IPS-NIHi11 (cell line): ENCODE measurements around the gene FASLG.

Experiments
- DNase-seq: peaks from one replicate; pipeline ENCODE4 v3.0.0; 2012; ENCODE audit warnings: mixed read lengths, low spot score

Gene FASLG

DNA sequence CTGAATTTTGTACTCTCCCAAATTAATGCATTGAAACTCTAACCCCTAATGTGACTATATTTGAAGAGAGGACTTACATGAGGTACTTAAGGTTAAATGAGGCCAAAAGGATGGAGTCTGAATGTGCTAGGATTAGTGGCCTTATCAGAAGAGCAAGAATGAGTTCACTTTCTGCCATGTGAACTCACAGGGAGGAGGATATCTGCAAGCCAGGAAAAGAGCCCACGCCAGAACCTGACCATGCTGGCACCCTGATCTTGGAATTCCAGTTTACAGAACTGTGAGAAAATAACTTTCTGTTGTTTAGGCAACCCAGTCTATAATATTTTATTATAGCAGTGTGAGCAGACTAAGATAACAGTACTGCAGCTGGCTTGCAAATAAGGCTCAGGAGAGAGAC lies 12.2 kb upstream of the FASLG start:
- DNase-seq = no peak

DNA sequence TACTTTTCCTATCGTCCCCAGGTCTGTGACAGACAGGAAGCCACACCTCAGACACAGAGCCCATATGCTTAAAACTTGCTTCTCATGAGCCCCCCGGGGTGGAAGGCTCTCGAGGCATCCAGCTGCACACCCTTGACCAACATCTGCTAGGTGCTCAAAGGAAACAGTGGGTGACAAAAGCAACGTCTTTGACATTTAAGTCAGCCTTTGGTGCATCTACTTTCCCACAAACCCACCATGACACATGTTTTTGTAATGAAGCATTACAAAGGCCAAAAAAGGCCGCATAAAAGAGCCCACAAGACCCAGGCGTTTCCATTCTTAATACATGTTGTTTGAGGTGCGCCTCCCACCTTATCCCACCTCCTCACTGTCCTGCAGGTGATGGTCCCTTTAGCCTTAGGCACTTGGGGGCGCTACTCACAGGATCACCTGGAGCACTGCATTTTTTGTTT lies 11.8 kb upstream of the FASLG start:
- no peak for DNase-seq

DNA sequence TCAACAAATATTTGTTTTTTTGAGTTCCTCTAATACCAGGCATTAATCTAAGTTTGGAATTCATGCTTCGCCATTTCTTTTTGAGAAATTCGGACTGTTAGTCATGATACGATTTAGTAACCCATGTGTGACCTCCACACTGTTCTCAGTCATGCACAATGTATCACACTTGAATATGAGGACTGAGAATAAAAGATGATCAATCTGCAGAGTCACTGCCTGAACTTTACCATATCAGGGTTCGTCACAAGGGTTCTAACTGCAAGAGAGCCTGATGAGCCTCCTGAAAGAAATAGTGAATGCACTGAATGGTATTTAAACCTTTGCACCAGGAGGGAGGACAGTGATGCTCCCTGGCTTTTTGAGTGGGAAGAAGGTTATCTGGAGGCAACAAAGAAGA lies 10.9 kb upstream of the FASLG start:
- no peak for DNase-seq

DNA sequence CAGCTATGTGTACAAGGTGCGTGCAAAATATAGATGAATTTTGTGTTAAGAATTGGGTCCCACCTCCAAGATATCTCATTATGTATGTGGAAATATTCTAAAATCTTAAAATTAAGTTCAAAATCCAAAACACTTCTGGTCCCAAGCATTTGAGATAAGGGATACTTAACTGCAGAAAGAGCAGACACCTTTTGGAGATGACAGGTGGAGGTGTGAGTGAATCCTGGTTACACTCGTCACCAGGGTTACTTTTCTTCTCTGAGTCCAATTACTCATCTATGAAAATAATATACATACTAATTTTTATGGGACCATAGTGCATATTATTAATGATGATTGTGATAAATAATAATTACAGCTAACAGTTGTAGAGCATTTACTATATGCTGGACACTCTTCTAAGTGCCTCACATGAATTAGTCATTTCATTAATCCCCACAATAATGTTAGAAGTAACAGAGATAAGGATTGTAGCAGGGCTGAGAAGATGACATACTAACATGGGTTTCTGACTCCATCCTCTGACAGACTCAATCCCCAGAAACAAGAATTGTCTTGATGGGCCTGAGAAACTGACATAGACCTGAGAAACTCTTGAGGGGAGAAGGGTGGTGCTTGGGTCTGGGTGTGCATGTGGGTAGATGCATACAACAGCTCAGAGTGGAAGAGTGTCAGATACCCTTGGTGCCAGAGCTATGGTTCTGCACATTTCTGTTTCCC lies 8.3 kb upstream of the FASLG start:
- DNase-seq = no peak

DNA sequence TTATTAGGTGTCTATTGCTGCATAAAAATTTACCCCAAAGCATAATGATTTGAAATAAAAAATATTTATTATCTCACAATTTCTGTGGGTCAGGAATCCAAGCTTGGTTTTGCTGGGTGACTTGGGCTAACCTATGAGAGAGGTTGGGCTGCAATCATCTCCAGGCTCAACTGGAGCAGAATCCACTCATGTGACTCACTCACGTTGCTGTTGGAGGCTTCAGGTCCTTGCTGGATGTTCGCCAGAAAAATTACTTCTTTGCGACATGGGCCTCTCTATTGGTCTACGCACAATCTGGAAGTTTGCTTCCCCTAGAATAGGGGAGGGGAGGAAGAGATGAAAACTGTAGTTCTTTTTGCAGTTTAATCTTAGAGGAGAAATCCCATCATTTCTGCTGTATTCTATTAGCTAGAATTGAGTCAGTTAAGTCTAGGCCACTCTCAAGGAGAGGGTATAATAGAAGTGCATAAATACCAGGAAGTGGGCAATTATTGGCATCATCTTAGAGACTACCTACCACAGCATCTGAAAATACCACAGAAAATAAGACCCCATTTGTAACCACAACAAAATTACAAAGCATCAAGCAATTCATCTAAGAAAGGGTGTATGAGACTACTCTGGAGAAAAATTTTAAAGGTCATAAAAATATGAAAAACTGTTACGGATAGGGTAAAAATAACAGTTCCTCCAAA lies 5.7 kb upstream of the FASLG start:
- no peak for DNase-seq

DNA sequence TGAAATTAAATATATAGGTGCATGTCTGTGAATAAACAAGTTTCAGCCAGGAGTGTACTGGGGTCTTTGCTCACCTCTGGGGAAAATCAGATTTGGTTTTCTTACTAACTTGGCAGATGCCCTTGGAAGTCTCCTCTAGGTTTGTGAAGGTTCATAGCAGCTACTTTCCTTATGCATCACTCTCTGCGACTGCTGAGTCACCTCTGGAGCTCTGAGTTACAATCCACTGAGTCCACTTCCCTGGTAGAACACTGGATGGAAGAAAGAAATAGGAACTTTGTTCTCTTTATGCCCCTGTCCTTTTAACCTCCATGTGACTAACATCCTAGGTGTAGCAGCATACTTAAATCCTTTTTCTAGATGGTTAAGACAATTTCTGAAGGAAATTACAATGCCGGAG lies 4.4 kb upstream of the FASLG start:
- no peak for DNase-seq

DNA sequence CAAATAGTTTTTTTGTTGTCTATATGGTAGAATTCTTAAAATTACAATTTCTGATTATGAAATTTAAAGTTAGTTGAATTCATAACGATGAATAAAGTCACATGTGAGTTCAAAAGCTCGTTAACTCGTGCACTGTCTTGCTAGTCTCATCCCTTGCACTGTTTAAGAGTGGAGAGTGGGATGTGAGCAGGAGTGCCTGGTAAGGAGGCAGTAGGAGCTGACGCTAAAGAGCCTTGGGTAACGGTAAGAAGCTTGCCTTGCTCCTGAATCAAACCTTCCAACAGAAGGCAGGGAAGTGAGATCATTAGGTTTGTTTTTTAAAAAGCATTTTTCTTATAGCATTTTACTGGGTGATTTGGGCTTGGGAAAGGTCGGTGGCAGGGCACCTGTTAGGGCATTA lies 2.3 kb upstream of the FASLG start:
- DNase-seq = no peak

DNA sequence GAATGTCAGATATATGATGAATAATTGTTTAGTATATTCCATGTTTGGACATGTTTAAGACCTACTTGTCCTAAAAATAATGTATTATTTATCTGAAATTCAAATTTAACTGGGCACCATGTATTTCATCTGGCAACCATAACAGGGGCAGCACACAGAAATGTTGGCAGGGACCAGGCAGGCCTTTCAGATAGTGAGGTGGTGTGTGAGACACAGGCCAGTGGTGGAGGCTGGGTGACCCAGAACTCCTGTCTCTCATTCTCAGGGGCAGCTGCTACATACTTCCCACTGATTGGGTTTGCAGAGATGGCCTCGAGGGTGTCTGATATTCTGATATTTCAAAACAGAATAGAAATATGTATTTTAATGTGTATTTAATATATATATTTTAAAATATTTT lies 1.3 kb upstream of the FASLG start:
- no peak for DNase-seq

DNA sequence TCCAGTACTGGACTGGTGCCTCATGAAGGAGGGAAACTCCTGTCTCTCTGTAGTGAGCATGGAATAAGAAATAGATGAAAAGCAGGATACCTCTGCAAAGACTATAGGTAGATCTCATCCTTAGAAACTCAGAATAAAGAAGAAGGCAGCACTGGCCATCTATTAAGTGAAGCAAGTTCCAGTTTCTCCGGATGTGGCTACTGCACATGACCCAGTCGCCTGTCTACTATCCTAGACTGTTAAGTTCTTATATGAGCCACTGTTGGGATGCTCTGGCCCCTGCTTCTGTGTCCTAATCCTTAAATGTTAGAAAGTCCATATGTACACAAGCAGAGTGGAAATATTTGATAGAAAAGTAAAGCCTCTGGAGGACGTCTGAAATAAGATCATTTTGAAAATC lies 2.2 kb downstream of the FASLG start:
- no peak for DNase-seq

DNA sequence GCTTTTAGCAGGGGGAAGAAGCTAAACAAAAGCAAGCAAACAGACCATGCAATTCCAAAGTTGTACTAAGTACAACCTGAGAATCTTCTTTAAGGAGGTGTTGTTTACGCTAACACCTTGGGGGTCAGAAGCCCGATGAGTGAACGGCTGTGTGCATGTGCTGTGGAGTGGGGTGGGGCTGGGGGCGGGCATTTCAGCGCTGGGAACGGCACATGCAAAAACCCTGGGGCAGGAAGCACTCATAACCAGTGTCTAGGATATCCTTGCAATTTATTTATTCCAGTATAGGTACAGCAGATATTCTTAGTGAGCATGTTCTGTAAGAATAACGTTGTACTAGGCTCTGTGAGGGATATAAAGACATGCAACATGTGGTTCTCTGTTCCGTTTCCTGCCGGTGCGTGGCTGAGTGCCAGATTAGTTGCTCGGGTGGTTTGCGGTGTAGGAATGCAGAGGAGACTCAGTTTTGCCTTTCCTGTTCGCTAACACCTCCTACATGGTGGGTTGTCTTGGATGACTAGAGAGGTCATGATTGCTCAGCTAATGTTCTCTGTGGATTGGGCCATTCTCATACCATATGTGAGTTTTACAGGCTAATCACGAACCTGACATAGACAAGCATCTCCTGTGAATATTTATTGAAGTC lies 3.7 kb downstream of the FASLG start:
- peak; percentile 23 for DNase-seq

DNA sequence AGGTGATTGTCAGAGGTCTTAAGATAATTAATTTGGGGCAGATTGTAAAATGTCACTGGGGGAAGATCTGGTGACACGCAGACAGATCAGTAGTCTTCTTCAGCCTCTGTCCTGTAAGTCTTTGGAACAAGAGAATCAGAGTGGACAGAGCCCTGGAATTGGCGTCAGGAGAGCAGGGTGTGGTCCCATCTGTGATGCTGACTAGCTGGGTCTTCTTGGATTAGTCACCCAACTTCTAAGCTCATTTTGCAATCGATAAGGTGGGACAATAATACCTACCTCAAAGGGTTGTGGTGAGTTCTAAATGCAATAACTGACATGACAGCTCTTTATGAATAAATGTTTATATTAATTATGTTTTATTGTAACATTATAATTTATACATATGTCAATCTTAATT lies 4.8 kb downstream of the FASLG start:
- DNase-seq = no peak

DNA sequence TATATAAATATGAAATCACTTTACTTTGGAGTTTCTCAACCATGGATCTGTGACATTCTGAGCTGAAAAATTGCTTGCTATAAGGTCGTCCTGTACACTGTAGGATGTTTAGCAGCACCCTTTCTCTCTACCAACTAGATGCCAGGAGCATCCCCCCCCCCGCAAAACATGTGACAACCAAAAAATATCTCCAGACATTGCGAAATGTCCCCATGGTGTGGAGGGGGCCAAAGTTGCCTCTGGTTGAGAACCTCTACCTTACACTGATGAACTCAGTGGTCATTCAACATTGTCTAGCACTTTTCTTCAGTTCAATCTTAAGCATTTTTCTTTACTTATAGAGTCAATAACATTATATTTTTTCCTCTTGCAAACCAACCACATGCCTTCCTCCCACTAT lies 9.2 kb downstream of the FASLG start:
- DNase-seq = no peak

DNA sequence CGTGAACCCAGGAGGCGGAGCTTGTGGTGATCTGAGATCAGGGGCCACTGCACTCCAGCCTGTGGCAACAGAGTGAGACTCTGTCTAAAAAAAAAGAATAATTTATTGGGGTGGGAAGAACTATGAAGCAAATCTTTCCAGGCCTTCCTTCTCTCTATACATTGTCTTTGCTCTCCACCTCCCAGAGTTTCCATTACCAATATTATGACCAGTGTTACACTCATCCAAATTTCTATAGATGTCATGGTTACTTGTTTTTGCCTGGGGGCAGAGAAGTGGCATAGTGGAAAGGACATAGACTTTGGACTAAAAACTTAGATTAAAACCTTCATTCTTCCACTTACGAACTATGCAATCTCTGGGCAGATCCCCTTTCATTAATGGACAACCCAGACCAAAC lies 10.1 kb downstream of the FASLG start:
- DNase-seq = no peak

DNA sequence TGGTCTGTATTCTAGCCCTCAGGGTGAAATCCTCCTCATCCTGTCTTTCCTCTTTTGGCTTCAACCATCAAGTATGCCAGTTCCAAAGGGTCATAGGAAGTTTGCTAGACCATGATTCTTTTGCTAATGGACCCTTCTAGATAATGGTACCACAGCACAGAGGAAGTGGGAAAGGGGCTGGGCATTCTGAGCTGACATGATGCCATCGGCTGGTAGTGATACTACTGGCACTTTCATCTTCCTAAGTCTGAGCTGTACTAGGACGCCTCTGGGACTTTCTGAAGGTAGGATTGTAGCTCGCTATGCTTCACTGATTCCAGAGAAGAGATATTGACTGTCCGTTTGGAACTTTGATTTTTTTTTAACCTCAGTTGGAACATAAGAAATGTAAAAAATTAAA lies 11.4 kb downstream of the FASLG start:
- no peak for DNase-seq

DNA sequence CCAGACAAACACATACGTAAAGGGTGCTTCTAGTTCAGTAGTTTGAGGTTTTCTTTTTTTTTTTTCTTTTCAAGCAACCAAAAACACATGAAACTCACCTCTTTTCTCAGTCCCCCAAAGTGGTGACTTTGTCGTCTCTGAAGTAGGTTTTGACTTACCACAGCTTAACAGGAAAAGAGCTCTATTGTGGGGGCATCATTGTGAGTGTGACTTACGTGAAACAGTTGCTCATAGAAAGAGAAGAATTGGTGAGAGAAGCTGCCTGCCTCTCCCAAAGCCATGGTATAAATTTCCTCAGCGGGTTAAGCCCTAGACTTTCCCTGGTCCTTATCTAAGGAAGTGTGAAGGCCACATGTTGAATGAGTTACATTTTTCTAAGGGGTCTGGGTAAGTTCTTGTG lies 11.9 kb downstream of the FASLG start:
- no peak for DNase-seq

DNA sequence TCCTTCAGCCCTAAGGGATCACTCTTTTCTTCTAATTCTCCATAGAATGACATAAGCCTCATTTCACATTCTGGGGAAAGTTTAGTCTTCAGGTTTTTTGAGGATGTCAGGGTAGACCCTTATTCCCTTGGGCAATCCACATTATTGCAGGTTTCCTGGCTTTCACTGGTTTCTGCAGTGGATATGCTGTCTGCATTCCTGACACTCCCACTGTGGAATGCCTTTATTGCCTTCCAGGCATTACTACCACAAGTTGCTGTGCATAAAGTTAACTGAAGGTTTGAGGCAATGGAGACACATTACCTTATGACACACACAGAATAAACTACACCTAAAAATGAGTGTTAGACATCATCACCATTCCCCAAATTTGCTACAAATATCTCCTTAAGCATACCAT lies 12.7 kb downstream of the FASLG start:
- DNase-seq = no peak

DNA sequence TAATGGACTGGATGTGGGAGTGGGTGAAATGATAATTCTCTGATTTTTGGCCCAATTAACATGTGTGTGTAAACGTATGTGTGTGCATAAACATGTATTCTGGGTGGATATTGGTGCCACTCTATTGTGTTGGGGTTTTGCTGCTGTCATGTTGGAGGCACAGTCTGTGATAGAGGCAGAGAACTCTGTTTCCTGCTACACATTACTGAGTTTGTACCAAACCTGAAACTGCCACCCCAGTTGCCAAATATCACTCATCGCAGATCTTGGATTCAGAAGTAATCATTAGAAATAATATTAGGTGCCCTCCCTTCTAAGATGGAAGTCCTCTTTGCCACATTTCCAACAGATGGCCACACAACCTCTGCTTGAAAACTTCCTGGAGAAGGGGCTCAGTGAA lies 13.8 kb downstream of the FASLG start:
- DNase-seq = no peak

DNA sequence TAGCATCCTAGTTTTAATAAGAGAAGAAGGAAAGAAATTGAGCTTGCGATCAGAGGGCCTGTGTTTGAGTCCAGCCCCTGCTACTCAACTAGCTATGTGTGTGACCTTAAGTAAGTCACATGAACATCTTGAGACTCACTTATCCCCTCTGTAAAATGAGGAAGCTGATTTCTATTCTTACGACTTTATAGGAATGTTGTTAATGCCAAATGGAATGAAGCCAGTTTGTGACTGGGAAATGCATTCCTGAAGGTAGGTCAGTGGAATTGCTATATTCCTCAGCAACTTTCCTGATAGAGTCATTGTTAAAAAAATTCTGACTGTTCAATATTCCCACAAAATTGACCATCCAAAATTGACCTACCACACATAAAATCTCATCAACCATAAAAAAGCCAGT lies 14.9 kb downstream of the FASLG start:
- DNase-seq = no peak

DNA sequence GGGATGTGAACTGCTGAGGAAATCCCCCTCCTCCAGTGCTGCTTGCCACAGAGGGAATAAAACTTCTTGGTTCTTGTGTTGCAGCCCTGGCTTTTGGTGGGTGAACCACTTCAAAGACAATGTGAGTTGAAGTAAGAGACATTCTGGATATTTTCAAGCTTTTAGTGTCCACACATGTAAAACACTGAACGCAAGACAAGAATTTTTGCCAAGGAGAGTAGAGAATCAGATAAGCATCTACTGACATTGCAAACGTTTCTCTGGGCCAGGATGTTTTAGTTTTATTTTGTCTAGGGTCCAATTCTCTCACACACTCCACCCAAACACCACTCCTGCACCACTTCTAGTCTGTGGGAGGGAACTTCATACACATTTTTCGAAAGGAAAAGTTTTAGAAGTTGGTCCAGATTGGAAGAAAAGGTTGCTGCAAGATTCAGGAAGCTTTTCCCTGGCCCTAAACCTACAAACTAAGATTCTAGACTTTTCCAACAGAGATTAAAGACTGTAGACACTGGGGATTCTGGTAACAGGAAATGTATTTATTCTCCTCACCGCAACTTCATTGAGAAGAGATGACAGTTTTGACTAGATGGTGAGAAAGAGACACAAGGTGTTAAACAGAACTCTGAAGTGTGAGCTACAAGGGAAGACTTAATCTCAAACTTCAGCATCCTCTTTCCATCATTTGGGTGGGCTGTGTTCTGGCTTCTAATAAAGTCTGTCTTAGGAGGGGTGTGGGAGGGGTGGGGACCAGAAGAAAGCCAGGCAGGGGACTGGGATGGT lies 16.1 kb downstream of the FASLG start:
- no peak for DNase-seq

DNA sequence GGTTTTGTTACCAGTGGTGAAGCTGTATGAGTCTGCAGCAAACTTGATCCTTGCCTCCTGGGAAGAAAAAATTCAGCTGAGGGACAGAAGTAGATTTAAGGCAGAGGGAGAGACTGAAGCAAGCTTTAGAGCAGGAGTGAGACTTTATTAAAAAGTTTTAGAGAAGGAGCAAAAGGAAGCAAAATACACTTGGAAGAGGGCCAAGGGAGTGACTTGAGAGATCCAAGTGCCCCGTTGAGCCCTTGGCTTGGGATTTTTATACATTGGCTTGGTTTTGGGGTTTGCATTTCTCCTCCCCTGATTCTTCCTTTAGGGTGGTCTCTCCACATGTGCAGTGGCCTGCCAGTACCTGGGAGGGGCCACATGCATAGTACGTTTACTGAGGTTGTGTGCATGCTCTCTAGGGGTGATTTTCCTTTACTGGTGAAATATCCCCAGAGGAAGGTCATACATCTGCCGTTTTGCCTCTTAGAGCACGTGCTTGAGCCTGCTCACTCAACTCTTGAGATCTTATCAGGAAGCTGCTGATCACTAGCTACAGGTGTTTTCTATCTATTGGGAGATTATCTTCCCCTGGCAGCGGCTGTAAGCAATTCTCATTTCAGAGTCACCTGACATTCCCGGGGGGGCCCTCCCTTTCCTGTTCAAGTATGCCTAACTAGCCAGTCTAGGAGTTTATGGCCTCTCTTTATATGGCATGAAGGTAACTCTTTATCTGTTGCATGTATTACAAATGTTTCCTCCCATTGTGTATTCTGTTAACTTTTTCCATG lies 20.3 kb downstream of the FASLG start:
- no peak for DNase-seq

DNA sequence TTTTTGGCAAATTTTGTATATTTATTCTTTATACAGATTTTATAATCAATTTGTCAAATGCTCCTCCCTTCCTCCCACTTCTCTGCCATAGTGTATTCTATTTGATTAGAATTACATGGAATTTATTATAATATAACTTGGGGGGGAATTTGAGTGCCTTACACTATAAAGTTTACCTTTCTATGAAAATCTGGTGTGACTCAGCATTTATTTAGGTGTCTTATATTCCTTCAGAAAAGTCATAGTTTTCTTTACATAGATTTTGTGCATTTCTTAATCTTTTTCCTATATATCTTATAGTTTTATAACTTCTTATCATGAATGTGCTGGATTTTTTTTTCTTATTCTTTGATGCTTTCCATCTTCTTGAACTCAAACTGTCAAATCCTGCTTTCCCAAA lies 21.3 kb downstream of the FASLG start:
- DNase-seq = no peak

DNA sequence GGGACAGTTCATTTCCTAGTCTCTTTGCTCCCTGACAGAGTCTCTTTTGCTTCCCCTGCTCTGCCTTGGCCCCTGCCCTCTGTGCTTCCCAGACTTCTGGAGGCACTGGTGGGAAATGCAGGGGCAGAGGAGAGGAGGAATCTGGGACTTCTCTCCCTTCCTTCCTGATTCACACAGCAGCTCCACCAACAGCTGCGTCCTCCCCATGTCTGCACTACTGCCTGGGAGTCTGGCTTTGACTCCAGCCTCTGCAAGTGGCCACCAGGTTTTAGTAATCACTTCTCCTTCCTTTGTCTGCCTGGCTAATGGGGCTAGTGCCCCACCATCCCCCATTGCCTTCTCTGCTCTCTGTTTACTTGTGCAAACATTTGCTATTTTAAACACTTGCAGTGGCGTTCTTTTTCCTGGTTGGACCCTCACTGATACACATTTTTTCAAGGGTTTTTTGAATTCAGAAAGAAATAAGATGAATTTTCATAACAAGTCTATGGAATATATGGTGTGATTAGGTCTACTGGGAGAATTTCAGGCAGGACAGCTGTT lies 21.9 kb downstream of the FASLG start:
- DNase-seq = no peak
